ENCODE data around the gene PPP1R10.

GRCh38 chr6:30562470-30563425, 54.3 kb downstream of the PPP1R10 start:
- TF ChIP-seq CTCF (IDR thresholded peaks at IDR 0.05) (no peak), POLR2A (IDR thresholded peaks at IDR 0.05) (no peak)

Measured in heart left ventricle (tissue), 13 donors.